ENCODE measurements around the gene ROR1.

GRCh38 chr1:63773496-63773814 lies 362 bp upstream of the ROR1 start:
- TF ChIP-seq, protein P1, sequence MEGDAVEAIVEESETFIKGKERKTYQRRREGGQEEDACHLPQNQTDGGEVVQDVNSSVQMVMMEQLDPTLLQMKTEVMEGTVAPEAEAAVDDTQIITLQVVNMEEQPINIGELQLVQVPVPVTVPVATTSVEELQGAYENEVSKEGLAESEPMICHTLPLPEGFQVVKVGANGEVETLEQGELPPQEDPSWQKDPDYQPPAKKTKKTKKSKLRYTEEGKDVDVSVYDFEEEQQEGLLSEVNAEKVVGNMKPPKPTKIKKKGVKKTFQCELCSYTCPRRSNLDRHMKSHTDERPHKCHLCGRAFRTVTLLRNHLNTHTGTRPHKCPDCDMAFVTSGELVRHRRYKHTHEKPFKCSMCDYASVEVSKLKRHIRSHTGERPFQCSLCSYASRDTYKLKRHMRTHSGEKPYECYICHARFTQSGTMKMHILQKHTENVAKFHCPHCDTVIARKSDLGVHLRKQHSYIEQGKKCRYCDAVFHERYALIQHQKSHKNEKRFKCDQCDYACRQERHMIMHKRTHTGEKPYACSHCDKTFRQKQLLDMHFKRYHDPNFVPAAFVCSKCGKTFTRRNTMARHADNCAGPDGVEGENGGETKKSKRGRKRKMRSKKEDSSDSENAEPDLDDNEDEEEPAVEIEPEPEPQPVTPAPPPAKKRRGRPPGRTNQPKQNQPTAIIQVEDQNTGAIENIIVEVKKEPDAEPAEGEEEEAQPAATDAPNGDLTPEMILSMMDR (conservative IDR thresholded peaks at IDR 0.05; ENCODE audit: low read depth, low read length) = no peak
- TF ChIP-seq, protein P2, sequence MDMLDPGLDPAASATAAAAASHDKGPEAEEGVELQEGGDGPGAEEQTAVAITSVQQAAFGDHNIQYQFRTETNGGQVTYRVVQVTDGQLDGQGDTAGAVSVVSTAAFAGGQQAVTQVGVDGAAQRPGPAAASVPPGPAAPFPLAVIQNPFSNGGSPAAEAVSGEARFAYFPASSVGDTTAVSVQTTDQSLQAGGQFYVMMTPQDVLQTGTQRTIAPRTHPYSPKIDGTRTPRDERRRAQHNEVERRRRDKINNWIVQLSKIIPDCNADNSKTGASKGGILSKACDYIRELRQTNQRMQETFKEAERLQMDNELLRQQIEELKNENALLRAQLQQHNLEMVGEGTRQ (IDR thresholded peaks at IDR 0.05; ENCODE audit: low read depth, low read length) = no peak
- TF ChIP-seq RCOR1 (IDR thresholded peaks at IDR 0.05; ENCODE audit: insufficient replicate concordance, low read length) (no peak), RFX5 (IDR thresholded peaks at IDR 0.05; ENCODE audit: low read depth, low read length) (no peak), POLR2A (IDR thresholded peaks at IDR 0.05; ENCODE audit: low read depth, low read length) (no peak), MXI1 (IDR thresholded peaks at IDR 0.05; ENCODE audit: borderline replicate concordance, low read depth, low read length) (no peak), CHD1 (IDR thresholded peaks at IDR 0.05; ENCODE audit: low read depth, low read length) (no peak)
- TF ChIP-seq, protein P3, sequence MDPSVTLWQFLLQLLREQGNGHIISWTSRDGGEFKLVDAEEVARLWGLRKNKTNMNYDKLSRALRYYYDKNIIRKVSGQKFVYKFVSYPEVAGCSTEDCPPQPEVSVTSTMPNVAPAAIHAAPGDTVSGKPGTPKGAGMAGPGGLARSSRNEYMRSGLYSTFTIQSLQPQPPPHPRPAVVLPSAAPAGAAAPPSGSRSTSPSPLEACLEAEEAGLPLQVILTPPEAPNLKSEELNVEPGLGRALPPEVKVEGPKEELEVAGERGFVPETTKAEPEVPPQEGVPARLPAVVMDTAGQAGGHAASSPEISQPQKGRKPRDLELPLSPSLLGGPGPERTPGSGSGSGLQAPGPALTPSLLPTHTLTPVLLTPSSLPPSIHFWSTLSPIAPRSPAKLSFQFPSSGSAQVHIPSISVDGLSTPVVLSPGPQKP (IDR thresholded peaks at IDR 0.05; ENCODE audit: borderline replicate concordance, low read depth, low read length) = no peak
